Measurements from ENCODE around the gene B3GALNT1.

DNA sequence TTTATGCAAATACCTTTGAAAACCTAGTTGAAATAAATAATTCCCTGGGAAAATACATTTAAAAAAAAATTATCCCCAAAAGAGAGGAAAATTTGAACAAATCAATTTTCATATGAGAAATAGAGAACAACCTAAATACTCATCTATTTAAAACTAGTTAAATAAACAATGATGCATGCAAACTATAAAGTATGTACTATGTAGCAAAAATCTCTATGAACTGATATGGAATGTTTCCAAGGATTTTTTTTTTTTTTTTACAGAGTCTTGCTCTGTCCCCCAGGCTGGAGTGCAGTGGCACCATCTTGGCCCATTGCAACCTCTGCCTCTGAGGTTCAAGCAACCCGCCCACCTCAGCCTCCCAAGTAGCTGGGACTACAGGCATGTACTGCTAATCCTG lies 27.2 kb upstream of the B3GALNT1 start:
- TF ChIP-seq CTCF (IDR thresholded peaks at IDR 0.05): no peak
- TF ChIP-seq POLR2A (IDR thresholded peaks at IDR 0.05): no peak

Measured in uterus (tissue), 2 donors.